NOMO-1 (cell line): ENCODE results near the gene PALLD.
A peak's percentile ranks its signal among the peaks of the same experiment; 100 is the strongest.

Experiments
- DNase-seq, 2 experiments: peaks; one replicate each; lab custom pipeline; 2025; ENCODE audit not compliant: unreplicated experiment in 2 of 2; lab: John Stamatoyannopoulos, UW

The PALLD gene

DNA sequence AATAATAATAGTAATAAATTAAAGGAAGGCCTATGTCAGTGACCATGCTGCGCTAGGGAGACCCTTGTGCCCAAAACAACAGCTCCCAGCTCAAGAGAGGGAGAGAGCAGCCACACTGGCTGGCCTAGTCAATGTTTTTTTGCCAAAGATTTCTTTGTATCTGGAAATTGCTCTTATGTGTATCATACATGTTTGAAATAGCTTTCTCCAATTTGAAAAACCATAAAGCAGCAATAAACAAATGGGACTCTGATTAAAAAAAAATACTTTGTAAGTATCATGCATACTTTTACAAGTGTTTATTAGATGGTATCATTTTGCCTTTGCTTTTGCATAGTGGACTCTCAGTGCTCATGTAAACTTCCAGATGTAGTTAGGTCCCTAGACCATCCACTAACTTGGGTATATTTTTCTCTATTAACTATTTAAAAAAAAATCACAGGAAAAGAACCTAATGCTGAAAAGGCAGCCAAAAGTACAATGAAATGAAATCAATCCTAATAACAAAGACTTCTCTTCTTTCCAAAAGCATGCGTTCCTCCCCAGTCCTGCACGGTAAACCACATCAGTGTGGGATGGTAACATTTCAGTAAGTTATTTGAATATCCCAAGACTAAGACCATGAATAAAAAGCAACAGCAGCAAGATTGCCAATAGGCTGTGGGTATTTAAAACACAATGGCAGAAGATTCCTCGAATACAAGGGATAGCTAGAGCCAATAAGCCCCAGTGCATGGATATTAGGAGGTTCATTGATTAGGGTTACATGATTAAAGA lies 117.6 kb downstream of the PALLD start:
- DNase-seq: no peak

DNA sequence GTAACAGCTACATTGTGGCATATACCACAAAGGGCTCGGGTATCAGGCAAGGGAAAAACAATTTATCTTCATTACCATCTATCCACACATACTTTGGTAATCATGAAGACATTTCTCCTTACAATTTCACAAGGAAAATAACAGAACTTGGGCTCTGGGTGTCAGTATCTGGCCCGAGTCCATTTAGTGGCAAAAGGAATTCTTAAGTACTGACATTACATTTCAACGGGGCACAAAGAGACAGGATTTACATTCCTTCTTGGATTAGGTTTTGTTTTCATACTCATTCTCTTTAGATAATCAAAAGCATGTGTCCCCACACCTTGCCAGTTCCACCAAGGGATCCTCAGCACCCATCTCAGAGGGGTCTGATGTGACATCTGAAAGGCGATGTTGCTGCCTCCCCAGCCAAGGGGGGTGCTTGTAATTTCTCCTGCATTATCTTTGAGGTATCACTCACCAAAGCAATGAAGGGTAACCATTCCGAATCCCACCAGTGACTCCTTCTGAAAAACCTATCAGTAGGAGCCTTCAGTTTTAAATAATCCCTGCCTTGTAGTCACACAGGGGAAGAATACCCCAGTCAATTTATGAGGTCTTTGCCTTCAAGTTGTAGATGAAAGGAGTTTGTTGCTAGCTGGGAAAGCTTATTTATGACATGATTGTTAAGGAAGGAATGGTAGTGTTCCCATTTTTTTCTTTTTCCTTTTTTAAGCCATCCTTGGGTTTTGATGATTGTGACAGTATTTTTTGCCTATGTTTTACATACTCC lies 118.6 kb downstream of the PALLD start:
- no peak for DNase-seq

DNA sequence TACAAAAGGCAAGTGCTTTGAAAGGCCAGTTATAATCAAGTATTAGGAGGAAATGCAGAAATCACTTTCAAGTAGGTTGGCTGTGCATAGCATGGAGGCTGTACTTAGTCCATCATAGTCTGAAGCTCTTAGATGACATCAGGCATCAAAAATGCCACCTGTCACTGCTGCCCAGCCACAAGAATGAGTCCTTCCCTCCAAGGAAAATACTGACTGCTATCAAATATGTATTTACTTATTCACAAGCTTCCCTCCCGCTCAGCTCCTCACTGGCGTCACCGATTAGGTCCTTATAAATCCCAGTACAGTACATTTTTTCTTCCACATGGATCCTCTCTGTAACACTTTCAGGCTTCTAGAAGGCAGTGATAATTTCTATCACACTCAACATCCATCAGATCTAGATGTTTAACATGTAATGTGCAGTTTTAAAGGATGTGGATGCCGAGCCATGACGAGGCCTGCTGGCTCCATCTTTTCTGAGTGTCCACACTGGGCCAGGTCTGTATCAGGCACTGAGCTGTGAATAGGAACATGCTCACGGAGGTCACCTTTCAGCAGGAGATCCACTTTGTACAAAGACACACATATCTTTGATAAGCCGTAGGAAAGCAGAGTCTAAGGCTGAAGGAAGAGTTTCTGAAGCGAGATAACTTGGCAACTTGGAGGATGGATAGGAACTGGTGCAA lies 121.9 kb downstream of the PALLD start:
- no peak for DNase-seq

DNA sequence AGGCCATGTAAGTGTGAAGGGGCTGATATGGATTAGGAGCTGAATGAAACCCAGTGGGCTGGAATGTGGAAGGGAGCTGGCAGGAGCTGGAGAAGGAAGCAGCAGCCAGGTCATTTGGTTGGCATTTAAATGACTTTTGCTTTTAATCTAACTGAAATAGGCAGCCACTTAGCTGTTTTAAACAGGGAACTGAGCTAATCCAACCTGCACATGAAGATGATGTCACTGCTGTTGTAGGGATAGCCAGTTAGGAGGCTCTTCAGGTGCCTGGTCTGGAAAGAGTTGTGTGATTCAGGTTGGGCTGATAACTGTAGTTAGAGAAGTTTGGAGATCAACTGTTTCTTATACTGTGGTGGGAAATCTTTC lies 122.4 kb downstream of the PALLD start:
- DNase-seq: no peak

DNA sequence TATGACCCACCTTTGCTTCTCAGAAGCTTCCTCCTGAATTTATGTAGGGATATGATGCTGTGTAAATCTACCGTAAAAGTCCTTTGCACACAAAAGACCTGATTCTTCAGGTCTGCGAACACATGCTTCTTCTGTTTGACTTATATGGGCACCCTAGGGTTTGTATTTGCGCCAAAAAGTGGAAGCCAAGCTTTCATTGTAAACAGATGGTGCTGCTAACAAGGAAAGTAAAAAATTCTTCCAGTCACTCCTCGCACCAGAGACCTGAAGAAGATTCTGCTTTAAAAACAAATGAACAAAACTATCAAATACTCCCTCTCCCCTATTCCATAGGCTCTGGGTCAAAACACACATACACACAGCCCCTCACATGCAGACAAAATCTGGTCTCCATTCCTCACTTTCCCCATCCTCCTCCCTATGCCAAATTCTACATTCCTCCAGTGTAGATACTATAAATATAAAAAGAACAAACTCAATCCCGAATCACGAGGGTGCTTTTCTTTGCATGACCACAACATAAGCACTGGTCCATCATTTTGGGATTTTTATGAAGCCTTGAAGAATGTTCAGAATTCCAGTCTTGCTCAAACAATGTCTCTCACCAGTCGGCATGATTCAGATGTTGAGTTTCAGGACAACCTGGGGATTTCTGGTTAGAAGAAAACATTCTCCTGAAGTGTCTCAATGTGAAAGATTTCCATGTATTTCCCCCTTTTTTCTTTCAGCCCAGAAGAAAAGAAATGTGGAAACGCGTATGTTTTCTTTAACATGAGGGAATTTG lies 125.1 kb downstream of the PALLD start:
- no peak for DNase-seq

DNA sequence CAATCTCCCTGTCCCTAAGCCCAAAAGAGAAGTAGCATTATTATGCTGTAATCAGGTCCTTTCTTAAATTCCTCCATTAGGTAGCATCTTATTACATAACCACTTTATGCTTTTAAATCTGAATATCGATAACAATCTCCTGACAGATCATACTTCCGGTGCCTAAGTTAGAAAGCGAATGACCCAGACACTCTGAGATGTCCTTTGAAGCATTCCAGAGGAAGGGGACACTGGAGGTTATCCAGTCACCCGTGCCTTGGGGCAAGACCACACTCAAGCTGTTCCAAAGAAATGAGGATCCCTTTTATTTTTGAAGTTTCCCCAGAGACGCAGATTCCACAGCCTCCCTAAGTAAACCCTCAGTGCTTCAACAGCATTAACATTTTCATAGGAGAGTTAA lies 125.7 kb downstream of the PALLD start:
- DNase-seq: no peak

DNA sequence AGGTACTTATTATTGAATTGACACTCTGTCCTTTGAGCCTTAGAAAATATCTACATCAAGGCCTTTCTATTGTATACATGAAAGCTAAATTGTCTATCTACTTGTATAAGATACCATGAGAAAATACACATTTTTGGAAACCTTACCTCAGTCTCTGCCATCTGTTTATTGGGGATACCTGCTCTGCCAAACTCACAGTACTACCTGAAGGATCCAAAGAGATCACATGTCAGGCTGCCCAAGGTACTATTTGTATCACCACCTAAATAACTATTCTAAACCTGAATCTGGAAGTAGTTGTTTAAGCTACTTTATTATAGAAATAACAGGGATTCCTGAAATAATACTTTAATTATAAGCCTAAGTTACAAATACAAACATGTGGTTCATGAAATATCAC lies 126.2 kb downstream of the PALLD start:
- DNase-seq: no peak

DNA sequence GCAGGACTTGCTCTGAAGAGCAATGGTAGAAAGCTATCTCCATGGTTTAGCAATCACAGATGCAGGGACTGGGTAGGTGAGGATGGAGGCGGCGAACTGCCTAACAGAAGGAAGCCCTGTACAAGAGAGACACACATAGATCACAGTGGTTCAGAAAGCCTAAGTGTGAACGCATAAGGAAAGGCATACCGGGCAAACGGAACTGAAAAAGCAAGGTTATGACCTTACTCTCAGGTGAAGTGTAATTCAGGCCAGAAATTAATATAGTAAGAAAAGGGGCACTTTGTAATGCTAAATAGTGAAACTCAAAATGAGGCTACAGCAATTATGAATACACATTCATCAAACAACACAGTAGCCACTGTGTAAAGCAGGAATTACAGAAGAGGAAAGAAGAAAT lies 126.6 kb downstream of the PALLD start:
- DNase-seq: no peak

DNA sequence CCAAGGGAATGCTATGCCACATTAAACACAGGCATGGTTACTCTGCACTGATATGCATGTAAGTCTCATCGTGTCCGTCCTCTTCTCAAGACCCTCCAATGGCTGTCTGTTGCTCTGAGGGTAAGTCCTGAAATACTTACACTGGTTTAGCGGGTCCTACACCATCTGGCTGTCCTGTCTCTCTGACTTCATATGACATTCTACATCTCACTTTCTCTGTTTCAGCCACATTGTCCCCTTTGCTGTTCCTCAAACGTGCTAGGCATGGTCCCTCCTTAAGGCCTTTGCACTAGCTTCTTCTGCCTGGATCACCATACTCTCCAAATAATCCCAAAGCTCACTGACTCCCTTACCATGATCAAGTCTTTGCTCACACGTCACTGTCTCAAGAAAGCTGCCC lies 131.4 kb downstream of the PALLD start:
- no peak for DNase-seq

DNA sequence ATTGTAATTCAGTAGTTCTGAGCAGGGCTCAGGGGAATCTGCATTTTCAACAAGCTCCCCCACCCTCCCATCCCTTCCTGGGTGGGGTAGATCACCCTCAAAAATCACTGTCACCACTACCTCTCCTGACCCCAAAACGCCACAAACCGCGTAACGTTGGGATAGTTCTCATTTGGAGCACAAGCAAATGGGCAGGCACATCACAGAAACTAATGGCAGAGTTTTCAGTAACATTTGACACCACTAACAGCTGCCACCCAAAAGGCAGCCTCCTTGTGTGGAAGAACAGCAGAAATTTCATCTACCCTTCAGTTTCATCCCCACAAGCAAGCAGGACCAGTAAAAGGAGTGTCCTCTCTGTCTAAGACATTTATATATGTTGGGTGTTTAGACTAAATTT lies 132.7 kb downstream of the PALLD start:
- no peak for DNase-seq

DNA sequence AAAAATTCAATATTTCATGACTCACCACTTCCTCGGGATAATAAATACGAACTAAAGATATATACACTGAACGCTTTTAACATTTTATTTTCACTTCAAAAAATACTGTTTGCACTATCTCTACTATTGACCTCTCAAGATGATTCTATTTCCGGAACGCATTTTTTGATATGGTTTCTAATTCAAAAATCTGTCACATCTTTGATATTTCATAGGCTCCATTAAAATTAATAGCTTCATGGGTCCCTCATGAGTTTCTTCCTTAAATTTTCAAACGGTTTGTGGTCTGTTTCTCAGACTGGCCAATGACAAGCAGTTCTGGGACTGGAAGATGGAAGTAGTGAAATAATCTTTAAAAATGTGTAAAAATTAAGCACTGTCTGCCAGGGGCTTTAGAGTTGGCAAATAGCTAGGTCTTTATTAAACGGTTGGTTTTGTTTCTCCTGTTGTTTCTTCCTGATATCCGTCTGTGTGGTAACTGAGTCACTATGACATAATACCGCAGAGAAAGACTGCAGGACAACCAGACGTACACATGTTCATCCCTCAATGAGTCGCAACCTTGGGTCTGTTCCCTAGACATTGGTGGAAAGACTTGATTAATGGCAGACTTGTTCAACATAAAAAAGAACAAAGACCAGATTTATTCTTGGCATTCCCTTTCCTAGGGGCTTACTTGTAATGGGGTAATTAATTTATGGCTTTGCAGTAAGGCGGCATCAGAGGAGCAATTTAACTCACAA lies 133.8 kb downstream of the PALLD start:
- DNase-seq: peak in 1 of 2 experiments; percentile 26

DNA sequence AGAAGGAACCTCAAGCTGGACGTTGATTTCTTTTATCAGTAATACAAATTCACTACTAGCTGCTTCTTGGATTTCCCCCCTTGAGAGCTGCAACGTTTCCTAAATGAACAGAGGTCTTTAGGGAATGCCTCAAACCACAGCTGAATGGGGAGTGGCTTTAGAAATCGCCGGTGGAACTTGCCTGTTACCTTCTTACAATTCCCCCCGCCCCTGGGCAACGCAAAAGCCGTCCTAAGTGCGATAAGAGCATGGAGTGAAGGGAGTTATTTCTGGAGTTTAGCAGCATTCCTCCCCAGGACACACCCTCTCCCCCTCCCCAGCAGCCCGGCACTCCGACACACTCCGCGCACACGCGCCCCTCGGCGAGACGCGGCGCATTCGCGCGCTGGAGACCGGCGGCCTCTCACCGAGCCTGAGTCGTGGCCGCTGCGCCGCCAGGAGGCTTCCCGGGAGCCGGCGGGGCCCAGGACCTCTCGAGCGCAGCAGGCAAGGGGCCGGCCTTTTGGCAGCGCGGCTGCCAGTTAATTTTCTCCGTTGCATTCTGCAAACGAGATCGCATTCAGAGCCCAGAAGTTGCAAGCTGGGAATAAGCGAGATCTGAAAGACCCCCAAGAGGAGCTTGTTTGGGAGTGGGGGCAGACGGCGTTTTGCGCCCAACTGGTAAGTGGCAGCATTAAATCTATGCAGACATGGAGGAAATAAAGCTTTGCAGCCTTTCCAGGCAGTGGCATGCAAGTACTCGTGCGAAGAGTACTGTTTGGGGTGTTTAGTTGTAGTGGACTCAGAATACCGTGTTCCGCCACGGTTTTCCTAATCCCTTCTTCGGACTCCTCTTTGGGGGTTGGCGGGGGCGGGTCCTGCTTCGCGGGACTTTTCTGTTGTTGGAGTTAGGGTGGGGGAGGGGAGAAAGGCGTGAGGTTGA lies 134.7 kb downstream of the PALLD start:
- DNase-seq: no peak

DNA sequence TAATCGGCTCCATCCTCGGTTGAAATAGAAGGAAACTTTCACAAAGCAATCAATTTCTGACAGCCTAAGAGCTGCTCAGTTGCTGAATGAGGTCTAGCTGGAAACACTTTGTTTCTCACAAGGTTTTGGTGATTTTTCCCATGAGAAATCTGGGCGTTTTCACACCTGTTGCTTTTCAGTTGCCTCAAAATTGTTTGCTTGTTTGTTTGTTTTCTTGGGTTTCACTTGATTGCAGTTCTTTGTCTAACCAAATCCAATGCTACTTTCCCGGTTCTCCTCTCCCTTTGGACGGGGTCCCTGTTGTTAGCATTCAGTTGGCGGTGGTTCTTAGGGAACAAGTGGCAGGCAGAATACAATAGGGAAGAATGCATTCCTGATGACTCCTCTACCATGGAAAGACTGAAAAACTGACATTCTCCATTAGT lies 135.5 kb downstream of the PALLD start:
- no peak for DNase-seq

DNA sequence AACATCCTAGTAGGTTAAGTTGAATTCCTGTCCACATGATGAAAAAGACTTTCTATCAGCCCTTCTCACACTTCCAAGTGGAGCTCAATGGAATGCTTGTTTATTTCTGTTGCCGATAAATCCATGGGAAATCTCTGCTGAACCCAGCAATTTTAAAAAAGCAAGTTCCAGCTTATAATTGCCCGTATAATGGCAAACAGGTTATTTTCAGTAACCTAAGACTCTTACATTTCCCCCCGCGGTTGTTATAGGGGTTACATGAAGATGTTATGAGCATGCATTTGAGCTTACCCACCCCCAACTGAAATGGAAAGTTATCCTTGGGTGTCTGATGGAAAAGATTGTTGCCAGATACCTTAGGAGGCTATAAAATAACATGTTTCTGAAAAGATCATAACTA lies 136.2 kb downstream of the PALLD start:
- no peak for DNase-seq

DNA sequence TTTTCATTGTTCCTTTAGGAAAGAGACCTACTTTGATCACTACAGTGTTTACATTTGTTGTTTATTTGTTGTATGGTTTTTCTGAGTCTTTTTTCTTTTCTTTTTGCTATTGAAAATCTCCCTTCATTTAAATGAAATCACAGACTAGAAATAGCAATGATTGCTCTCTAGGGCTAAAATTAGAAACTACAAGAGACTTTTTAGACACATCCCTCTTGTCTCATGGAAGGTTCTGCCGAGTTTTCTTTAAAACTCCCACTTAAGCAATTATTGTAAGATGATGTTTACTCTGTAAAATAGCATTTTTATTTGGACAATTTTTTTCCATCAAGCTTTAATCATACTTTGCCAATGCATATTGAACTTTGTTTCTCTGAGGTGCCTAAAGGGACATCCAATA lies 136.6 kb downstream of the PALLD start:
- no peak for DNase-seq

DNA sequence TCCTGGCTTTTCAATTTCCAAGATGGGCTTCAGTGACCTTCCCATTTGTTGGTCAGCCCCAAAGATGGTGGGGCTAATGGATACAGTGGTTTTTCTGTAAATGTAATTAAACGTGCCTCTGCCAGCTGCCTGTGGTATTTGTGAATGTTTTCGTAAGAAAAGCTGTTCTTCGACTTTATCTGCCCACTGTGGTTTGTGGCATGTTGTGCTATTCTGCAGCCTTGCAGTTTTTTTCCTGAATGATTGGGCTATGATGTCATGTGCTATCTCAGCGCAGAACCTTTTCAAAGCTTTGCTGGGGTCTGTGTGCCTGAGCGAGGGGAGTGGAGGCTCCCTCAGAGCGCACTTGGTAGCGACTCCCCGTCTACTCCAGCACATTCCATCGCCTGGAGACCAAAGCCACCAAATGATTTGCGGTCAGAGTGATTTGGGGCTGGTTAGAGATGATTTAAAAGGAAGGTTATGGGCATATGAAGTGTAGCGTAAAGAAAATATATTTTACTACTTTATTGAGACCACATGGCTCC lies 137.5 kb downstream of the PALLD start:
- peak; percentile 24 to 68 for DNase-seq

DNA sequence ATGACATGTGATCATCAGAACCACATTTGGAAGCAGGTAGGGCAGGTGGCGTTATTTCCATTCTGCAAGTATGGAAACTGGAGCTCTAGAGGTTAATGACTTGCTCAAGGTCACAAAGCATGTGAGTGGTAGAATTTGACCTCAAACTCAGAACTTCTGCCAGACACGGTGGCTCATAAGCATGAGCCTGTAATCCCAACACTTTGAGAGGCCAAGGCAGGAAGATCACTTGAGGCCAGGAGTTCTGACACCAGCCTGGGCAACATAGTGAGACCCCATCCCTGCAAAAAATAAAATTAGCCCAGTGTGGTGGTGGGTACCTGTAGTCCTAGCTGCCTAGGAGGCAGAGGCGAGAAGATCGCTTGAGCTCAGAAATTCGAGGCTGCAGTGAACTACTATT lies 139.2 kb downstream of the PALLD start:
- DNase-seq: no peak

DNA sequence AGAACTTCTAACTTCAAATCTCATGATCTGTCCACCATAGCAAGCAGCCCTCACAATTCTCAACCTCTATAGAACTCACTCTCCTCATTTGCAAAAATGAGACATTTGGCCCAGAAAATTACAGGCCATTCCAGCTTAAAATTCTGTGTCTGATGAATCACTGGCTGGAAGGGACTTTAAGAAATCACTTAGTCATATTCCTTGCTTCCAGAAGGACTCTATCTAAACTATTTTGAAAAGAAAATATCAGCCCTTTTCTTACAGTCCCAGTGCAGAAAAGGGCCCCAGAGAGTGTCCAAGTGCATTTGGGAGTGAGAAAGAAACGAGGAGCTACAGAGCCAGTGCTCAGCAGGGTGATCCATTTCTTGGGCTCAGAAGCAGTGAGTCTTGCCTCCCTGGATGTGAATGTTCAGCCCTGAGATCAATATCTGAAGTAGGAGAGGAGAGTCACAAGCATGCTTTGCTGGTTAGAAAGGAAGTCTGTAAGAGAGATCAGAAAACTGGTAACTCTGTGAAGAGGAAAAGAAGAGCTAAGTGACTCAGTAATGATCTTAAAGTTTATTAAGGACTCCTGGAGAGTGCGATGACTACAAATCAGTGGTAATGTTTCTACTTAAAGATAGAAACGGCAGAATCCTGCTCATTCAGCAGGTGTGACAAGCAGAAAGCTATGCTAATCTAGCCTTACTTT lies 139.8 kb downstream of the PALLD start:
- no peak for DNase-seq
